NCI-H82 treated with DMSO at 0.1 percent for 48 hours (cell line): Measurements from ENCODE around the gene GPR65.
A peak's percentile ranks its signal among the peaks of the same experiment; 100 is the strongest.

Experiments
- DNase-seq: peaks from one replicate; lab custom pipeline; 2025; ENCODE audit not compliant: unreplicated experiment; lab: John Stamatoyannopoulos, UW

GPR65 gene

GRCh38 chr14:88003425-88003824 lies 1.5 kb upstream of the GPR65 start:
- no peak for DNase-seq

GRCh38 chr14:88004506-88005036 lies 364 bp upstream of the GPR65 start:
- DNase-seq, result no peak

GRCh38 chr14:88005978-88006851 lies 1.3 kb downstream of the GPR65 start:
- DNase-seq, result no peak

GRCh38 chr14:88007608-88008007 lies 2.7 kb downstream of the GPR65 start:
- DNase-seq, result no peak

GRCh38 chr14:88008039-88008742 lies 3.3 kb downstream of the GPR65 start:
- DNase-seq, result no peak

GRCh38 chr14:88009486-88009885 lies 4.6 kb downstream of the GPR65 start:
- DNase-seq, result no peak

GRCh38 chr14:88010331-88010730 lies 5.4 kb downstream of the GPR65 start:
- DNase-seq, result no peak

GRCh38 chr14:88012495-88012894 lies 7.6 kb downstream of the GPR65 start:
- no peak for DNase-seq

- peak; percentile 62 for DNase-seq
Measured at GRCh38 chr14:88013750-88014349, 8.9 kb downstream of the GPR65 start.

- DNase-seq, result no peak
Measured at GRCh38 chr14:88016768-88017167, 11.8 kb downstream of the GPR65 start.

- no peak for DNase-seq
Measured at GRCh38 chr14:88017535-88017934, 12.6 kb downstream of the GPR65 start.

- DNase-seq, result no peak
Measured at GRCh38 chr14:88023658-88024187, 18.8 kb downstream of the GPR65 start.

GRCh38 chr14:88024252-88025086 lies 19.5 kb downstream of the GPR65 start:
- DNase-seq, result peak; percentile 74

- no peak for DNase-seq
Measured at GRCh38 chr14:88025313-88025712, 20.4 kb downstream of the GPR65 start.

- no peak for DNase-seq
Measured at GRCh38 chr14:88026890-88027289, 22.0 kb downstream of the GPR65 start.

- no peak for DNase-seq
Measured at GRCh38 chr14:88029500-88029899, 24.6 kb downstream of the GPR65 start.

GRCh38 chr14:88030079-88030478 lies 25.1 kb downstream of the GPR65 start:
- no peak for DNase-seq

GRCh38 chr14:88030892-88031291 lies 26.0 kb downstream of the GPR65 start:
- DNase-seq, result no peak

- DNase-seq, result no peak
Measured at GRCh38 chr14:88032373-88032772, 27.4 kb downstream of the GPR65 start.

- DNase-seq, result no peak
Measured at GRCh38 chr14:88034076-88034475, 29.1 kb downstream of the GPR65 start.

GRCh38 chr14:88036422-88036821 lies 31.5 kb downstream of the GPR65 start:
- DNase-seq, result no peak
